Measurements from ENCODE around the gene PTPRH. TPM values are rescaled to one million over a fixed set of nuclear protein-coding genes. Genes with fewer than 3 reads are reported as not detected.

The PTPRH gene
- total RNA-seq, 2 experiments from 2014 or later = not detected

DNA sequence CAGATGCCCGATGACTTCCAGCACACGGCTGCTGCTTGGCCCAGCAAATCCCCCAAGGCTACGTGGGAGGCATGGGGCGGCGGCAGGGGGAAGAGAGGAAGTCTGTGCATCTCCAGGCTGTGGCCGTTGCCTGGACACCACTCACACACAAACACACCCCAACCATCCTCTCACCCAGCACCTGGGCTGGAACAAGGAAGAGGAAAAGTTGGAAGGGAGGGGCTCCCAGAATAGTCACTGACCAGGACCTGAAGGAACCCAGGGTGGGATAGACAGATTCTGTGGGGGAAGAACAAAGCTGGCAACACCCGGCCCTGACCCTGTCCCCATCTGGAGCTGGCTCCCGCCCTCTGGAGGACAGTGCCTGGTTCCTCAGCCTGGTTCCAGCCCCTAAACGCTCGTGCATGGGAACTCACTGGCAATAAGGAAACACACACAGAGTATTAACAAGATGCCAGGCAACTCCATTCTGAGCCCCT is 38.4 kb upstream of the PTPRH start:
- H3K9me3 ChIP-seq (ENCODE audit: control insufficient read depth in 1 of 2, insufficient read depth in 1 of 2, low read length in 2 of 2) = no peaks in the 10 kb centered on the region
- ATAC-seq (ENCODE audit: poor library complexity) = no peak
- H3K27me3 Mint-ChIP-seq = no peaks in the 10 kb centered on the region
- peaks cover 61% of the 10 kb centered on the region for H3K36me3 ChIP-seq (ENCODE audit: insufficient read depth, low read length)
- H3K4me3 Mint-ChIP-seq = no peak overlapping the region
- H3K4me1 Mint-ChIP-seq (ENCODE audit: low read depth) = peaks cover 39% of the 10 kb centered on the region
- H3K27me3 ChIP-seq (ENCODE audit: control insufficient read depth in 1 of 2, insufficient read depth in 2 of 2, low read length in 2 of 2) = no peaks in the 10 kb centered on the region
- H3K4me1 ChIP-seq (ENCODE audit: insufficient read depth, low read length) = peaks cover 61% of the 10 kb centered on the region
- H3K36me3 Mint-ChIP-seq (ENCODE audit: low read depth) = peaks cover 60% of the 10 kb centered on the region
- H3K4me3 ChIP-seq (ENCODE audit: low read length) = no peak overlapping the region
- no peaks in the 10 kb centered on the region for H3K9me3 Mint-ChIP-seq
- no peak overlapping the region for H3K27ac Mint-ChIP-seq
- TF ChIP-seq, protein P1, sequence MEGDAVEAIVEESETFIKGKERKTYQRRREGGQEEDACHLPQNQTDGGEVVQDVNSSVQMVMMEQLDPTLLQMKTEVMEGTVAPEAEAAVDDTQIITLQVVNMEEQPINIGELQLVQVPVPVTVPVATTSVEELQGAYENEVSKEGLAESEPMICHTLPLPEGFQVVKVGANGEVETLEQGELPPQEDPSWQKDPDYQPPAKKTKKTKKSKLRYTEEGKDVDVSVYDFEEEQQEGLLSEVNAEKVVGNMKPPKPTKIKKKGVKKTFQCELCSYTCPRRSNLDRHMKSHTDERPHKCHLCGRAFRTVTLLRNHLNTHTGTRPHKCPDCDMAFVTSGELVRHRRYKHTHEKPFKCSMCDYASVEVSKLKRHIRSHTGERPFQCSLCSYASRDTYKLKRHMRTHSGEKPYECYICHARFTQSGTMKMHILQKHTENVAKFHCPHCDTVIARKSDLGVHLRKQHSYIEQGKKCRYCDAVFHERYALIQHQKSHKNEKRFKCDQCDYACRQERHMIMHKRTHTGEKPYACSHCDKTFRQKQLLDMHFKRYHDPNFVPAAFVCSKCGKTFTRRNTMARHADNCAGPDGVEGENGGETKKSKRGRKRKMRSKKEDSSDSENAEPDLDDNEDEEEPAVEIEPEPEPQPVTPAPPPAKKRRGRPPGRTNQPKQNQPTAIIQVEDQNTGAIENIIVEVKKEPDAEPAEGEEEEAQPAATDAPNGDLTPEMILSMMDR (IDR thresholded peaks at IDR 0.05) = no peak
- no peak for DNase-seq
- intact Hi-C loops (cut with DNase I, micrococcal nuclease) = no loop called here
- no peak overlapping the region for H3K27ac ChIP-seq (ENCODE audit: low read depth in 1 of 2, low read length in 2 of 2)
- POLR2A ChIA-PET = interaction anchor here (1.1 kb wide), 1 partner anchor 12 kb away, joined by 5 read pairs; no protein-coding TSS in a partner anchor
- CTCF ChIA-PET = no interaction called here

- TF ChIP-seq, protein P1 (IDR thresholded peaks at IDR 0.05) = no peak
- no peak overlapping the region for H3K27ac ChIP-seq (ENCODE audit: low read depth in 1 of 2, low read length in 2 of 2)
- ATAC-seq (ENCODE audit: poor library complexity) (no peak), DNase-seq (no peak)
- no peak overlapping the region for H3K4me3 ChIP-seq (ENCODE audit: low read length)
- H3K27me3 ChIP-seq (ENCODE audit: control insufficient read depth in 1 of 2, insufficient read depth in 2 of 2, low read length in 2 of 2) = no peaks in the 10 kb centered on the region
- peaks cover 61% of the 10 kb centered on the region for H3K36me3 Mint-ChIP-seq (ENCODE audit: low read depth)
- peaks cover 70% of the 10 kb centered on the region for H3K36me3 ChIP-seq (ENCODE audit: insufficient read depth, low read length)
- peaks cover 52% of the 10 kb centered on the region for H3K4me1 ChIP-seq (ENCODE audit: insufficient read depth, low read length)
- no peak overlapping the region for H3K27ac Mint-ChIP-seq
- CTCF ChIA-PET = no interaction called here
- intact Hi-C loops (cut with DNase I, micrococcal nuclease) = no loop called here
- no peaks in the 10 kb centered on the region for H3K27me3 Mint-ChIP-seq
- POLR2A ChIA-PET = no interaction called here
- H3K9me3 ChIP-seq (ENCODE audit: control insufficient read depth in 1 of 2, insufficient read depth in 1 of 2, low read length in 2 of 2) = no peaks in the 10 kb centered on the region
- no peaks in the 10 kb centered on the region for H3K9me3 Mint-ChIP-seq
- H3K4me3 Mint-ChIP-seq = no peak overlapping the region
- H3K4me1 Mint-ChIP-seq (ENCODE audit: low read depth) = peaks cover 32% of the 10 kb centered on the region
Observed at GRCh38 chr19:55246462-55247451, 37.5 kb upstream of the PTPRH start.

GRCh38 chr19:55245236-55245904 is 36.1 kb upstream of the PTPRH start:
- Histone ChIP-seq H3K4me3 (ENCODE audit: low read length) (no peak overlapping the region), H3K27me3 (ENCODE audit: control insufficient read depth in 1 of 2, insufficient read depth in 2 of 2, low read length in 2 of 2) (no peaks in the 10 kb centered on the region), H3K9me3 (ENCODE audit: control insufficient read depth in 1 of 2, insufficient read depth in 1 of 2, low read length in 2 of 2) (no peaks in the 10 kb centered on the region), H3K27ac (ENCODE audit: low read depth in 1 of 2, low read length in 2 of 2) (no peak overlapping the region), H3K36me3 (ENCODE audit: insufficient read depth, low read length) (peaks cover 82% of the 10 kb centered on the region), H3K4me1 (ENCODE audit: insufficient read depth, low read length) (peaks cover 38% of the 10 kb centered on the region)
- Mint-ChIP-seq H3K27me3 (no peaks in the 10 kb centered on the region), H3K4me3 (no peak overlapping the region), H3K27ac (no peak overlapping the region), H3K36me3 (ENCODE audit: low read depth) (peaks cover 55% of the 10 kb centered on the region), H3K4me1 (ENCODE audit: low read depth) (peaks cover 18% of the 10 kb centered on the region), H3K9me3 (no peaks in the 10 kb centered on the region)
- TF ChIP-seq, protein P1 (IDR thresholded peaks at IDR 0.05) = no peak
- ATAC-seq (ENCODE audit: poor library complexity) (no peak), DNase-seq (no peak)
- intact Hi-C loops (cut with DNase I, micrococcal nuclease) = no loop called here
- CTCF ChIA-PET = no interaction called here
- POLR2A ChIA-PET = no interaction called here

Data from CD4-positive, alpha-beta T cell (primary cell).